ENCODE results near the gene PRSS33. TPM values are rescaled to one million over a fixed set of nuclear protein-coding genes. Genes with fewer than 3 reads are reported as not detected.

The PRSS33 gene
- total RNA-seq, 2 donors from 2014 or later = 0.46 TPM; not detected in 1

GRCh38 chr16:2803545-2804195 is 16.3 kb upstream of the PRSS33 start:
- H3K27me3 Mint-ChIP-seq (ENCODE audit: low read depth) = peaks cover 19% of the 10 kb centered on the region
- ATAC-seq (replicated peaks in 1 of 2) = no peak
- no peak overlapping the region for H3K4me3 Mint-ChIP-seq
- no peaks in the 10 kb centered on the region for H3K4me1 Mint-ChIP-seq (ENCODE audit: low read depth)
- H3K36me3 Mint-ChIP-seq (ENCODE audit: insufficient read depth in 2 of 2) = peaks cover 0 to 5% of the 10 kb centered on the region in 2 donors
- DNase-seq = no peak
- peaks cover 3 to 9% of the 10 kb centered on the region in 2 donors for H3K9me3 Mint-ChIP-seq
- no peak overlapping the region for H3K27ac Mint-ChIP-seq

- Mint-ChIP-seq H3K36me3 (ENCODE audit: insufficient read depth in 2 of 2) (peaks cover 0 to 5% of the 10 kb centered on the region in 2 donors), H3K27ac (no peak overlapping the region)
Measured at GRCh38 chr16:2799859-2800226, 12.5 kb upstream of the PRSS33 start.

GRCh38 chr16:2799205-2799858 is 12.0 kb upstream of the PRSS33 start:
- no peak for ATAC-seq (replicated peaks in 1 of 2)
- no peak for DNase-seq

More at GRCh38 chr16:2799859-2800226, 12.5 kb upstream of the PRSS33 start:
- Mint-ChIP-seq H3K4me1 (ENCODE audit: low read depth) (no peaks in the 10 kb centered on the region), H3K4me3 (no peak overlapping the region), H3K9me3 (peaks cover 3 to 9% of the 10 kb centered on the region in 2 donors), H3K27me3 (ENCODE audit: low read depth) (peaks cover 14% of the 10 kb centered on the region)
- ATAC-seq (replicated peaks in 1 of 2) = no peak
- DNase-seq = no peak

GRCh38 chr16:2798723-2799204 is 11.4 kb upstream of the PRSS33 start:
- Mint-ChIP-seq H3K4me3 (no peak overlapping the region), H3K36me3 (ENCODE audit: insufficient read depth in 2 of 2) (peaks cover 0 to 3% of the 10 kb centered on the region in 2 donors), H3K4me1 (ENCODE audit: low read depth) (no peaks in the 10 kb centered on the region), H3K27me3 (ENCODE audit: low read depth) (peaks cover 11% of the 10 kb centered on the region), H3K9me3 (peaks cover under 1 to 3% of the 10 kb centered on the region in 2 donors), H3K27ac (no peak overlapping the region)
- ATAC-seq (replicated peaks in 1 of 2) = no peak
- DNase-seq = no peak

More at GRCh38 chr16:2799205-2799858, 12.0 kb upstream of the PRSS33 start:
- Mint-ChIP-seq H3K36me3 (ENCODE audit: insufficient read depth in 2 of 2) (peaks cover 0 to 5% of the 10 kb centered on the region in 2 donors), H3K9me3 (peaks cover 2 to 8% of the 10 kb centered on the region in 2 donors), H3K4me1 (ENCODE audit: low read depth) (no peaks in the 10 kb centered on the region), H3K27me3 (ENCODE audit: low read depth) (peaks cover 14% of the 10 kb centered on the region), H3K4me3 (no peak overlapping the region), H3K27ac (no peak overlapping the region)

GRCh38 chr16:2795395-2796143 is 8.2 kb upstream of the PRSS33 start:
- Mint-ChIP-seq H3K36me3 (ENCODE audit: insufficient read depth in 2 of 2) (no peaks in the 10 kb centered on the region), H3K27me3 (ENCODE audit: low read depth) (peaks cover 19% of the 10 kb centered on the region), H3K4me1 (ENCODE audit: low read depth) (no peaks in the 10 kb centered on the region), H3K27ac (no peak overlapping the region), H3K9me3 (no peaks in the 10 kb centered on the region), H3K4me3 (no peak overlapping the region)
- ATAC-seq (replicated peaks in 1 of 2) (no peak), DNase-seq (no peak)

GRCh38 chr16:2792940-2793339 is 5.6 kb upstream of the PRSS33 start:
- Mint-ChIP-seq H3K27ac (no peak overlapping the region), H3K9me3 (no peaks in the 10 kb centered on the region), H3K36me3 (ENCODE audit: insufficient read depth in 2 of 2) (no peaks in the 10 kb centered on the region), H3K4me3 (no peak overlapping the region), H3K27me3 (ENCODE audit: low read depth) (peaks cover 24% of the 10 kb centered on the region), H3K4me1 (ENCODE audit: low read depth) (no peaks in the 10 kb centered on the region)
- no peak for ATAC-seq (replicated peaks in 1 of 2)
- DNase-seq = no peak

- DNase-seq (no peak), ATAC-seq (replicated peaks in 1 of 2) (no peak)
- H3K27me3 Mint-ChIP-seq (ENCODE audit: low read depth) = peaks cover 26% of the 10 kb centered on the region
- H3K9me3 Mint-ChIP-seq = no peaks in the 10 kb centered on the region
- no peaks in the 10 kb centered on the region for H3K36me3 Mint-ChIP-seq (ENCODE audit: insufficient read depth in 2 of 2)
- H3K4me3 Mint-ChIP-seq = no peak overlapping the region
- peaks cover 3% of the 10 kb centered on the region for H3K4me1 Mint-ChIP-seq (ENCODE audit: low read depth)
- H3K27ac Mint-ChIP-seq = no peak overlapping the region
Measured at GRCh38 chr16:2791174-2791573, 3.8 kb upstream of the PRSS33 start.

GRCh38 chr16:2790631-2791030 is 3.3 kb upstream of the PRSS33 start:
- ATAC-seq (replicated peaks in 1 of 2) = no peak
- Mint-ChIP-seq H3K36me3 (ENCODE audit: insufficient read depth in 2 of 2) (no peaks in the 10 kb centered on the region), H3K27ac (no peak overlapping the region), H3K27me3 (ENCODE audit: low read depth) (peaks cover 23% of the 10 kb centered on the region), H3K4me3 (no peak overlapping the region), H3K4me1 (ENCODE audit: low read depth) (peaks cover 6% of the 10 kb centered on the region), H3K9me3 (no peaks in the 10 kb centered on the region)
- no peak for DNase-seq

GRCh38 chr16:2787961-2788360 is 601 bp upstream of the PRSS33 start:
- DNase-seq (no peak), ATAC-seq (replicated peaks in 1 of 2) (no peak)
- no peaks in the 10 kb centered on the region for H3K36me3 Mint-ChIP-seq (ENCODE audit: insufficient read depth in 2 of 2)
- peak overlapping the region; percentile 29 for H3K27ac Mint-ChIP-seq
- H3K4me1 Mint-ChIP-seq (ENCODE audit: low read depth) = peaks cover 11% of the 10 kb centered on the region
- H3K4me3 Mint-ChIP-seq = no peak overlapping the region
- H3K9me3 Mint-ChIP-seq = no peaks in the 10 kb centered on the region
- peaks cover 23% of the 10 kb centered on the region for H3K27me3 Mint-ChIP-seq (ENCODE audit: low read depth)

- no peaks in the 10 kb centered on the region for H3K36me3 Mint-ChIP-seq (ENCODE audit: insufficient read depth in 2 of 2)
- peaks cover 17% of the 10 kb centered on the region for H3K27me3 Mint-ChIP-seq (ENCODE audit: low read depth)
- H3K4me1 Mint-ChIP-seq (ENCODE audit: low read depth) = peaks cover 11% of the 10 kb centered on the region
- ATAC-seq (replicated peaks in 1 of 2) = no peak
- no peak for DNase-seq
- no peak overlapping the region for H3K27ac Mint-ChIP-seq
- H3K4me3 Mint-ChIP-seq = no peak overlapping the region
- no peaks in the 10 kb centered on the region for H3K9me3 Mint-ChIP-seq
Measured at GRCh38 chr16:2786826-2787151, 571 bp downstream of the PRSS33 start.

- ATAC-seq (replicated peaks in 1 of 2) (no peak), DNase-seq (no peak)
- Mint-ChIP-seq H3K27me3 (ENCODE audit: low read depth) (peaks cover 13% of the 10 kb centered on the region), H3K36me3 (ENCODE audit: insufficient read depth in 2 of 2) (no peaks in the 10 kb centered on the region), H3K4me1 (ENCODE audit: low read depth) (peaks cover 11% of the 10 kb centered on the region), H3K9me3 (no peaks in the 10 kb centered on the region), H3K4me3 (peak overlapping the region; percentile 59), H3K27ac (no peak overlapping the region)
Measured at GRCh38 chr16:2786061-2786825, 1.1 kb downstream of the PRSS33 start.

GRCh38 chr16:2785101-2785991 is 2.0 kb downstream of the PRSS33 start:
- peaks cover 11% of the 10 kb centered on the region for H3K4me1 Mint-ChIP-seq (ENCODE audit: low read depth)
- no peaks in the 10 kb centered on the region for H3K36me3 Mint-ChIP-seq (ENCODE audit: insufficient read depth in 2 of 2)
- DNase-seq = peak; percentile 49
- H3K27ac Mint-ChIP-seq = peak overlapping the region; percentile 72
- peak; percentile 76 to 78 for ATAC-seq (replicated peaks in 1 of 2)
- peak overlapping the region; percentile 84 to 91 for H3K4me3 Mint-ChIP-seq
- H3K27me3 Mint-ChIP-seq (ENCODE audit: low read depth) = peaks cover 10% of the 10 kb centered on the region
- no peaks in the 10 kb centered on the region for H3K9me3 Mint-ChIP-seq
